Measurements from ENCODE around the gene CDH4.

GRCh38 chr20:61958773-61959700 is 707.0 kb downstream of the CDH4 start:
- TF ChIP-seq GTF2F1 (IDR thresholded peaks at IDR 0.05; ENCODE audit: borderline replicate concordance, low read depth, low read length), result no peak
- TF ChIP-seq CREB1 (IDR thresholded peaks at IDR 0.05), result peak; percentile 51; the same call in 1 of the 2 replicates
- no peak for TF ChIP-seq CEBPB (IDR thresholded peaks at IDR 0.05; ENCODE audit: low read depth, low read length)
- no peak for TF ChIP-seq TAF1 (IDR thresholded peaks at IDR 0.05; ENCODE audit: low read depth, low read length)

Data from H1 (cell line).